AG09319 (cell line): ENCODE measurements around the gene LRBA.

Source experiments
- DNase-seq: peaks from one replicate; pipeline ENCODE4 v3.0.0-alpha.2; 2010; ENCODE audit warnings: low read depth; ENCODE audit errors: extremely low read depth
- TF ChIP-seq, protein P1 (sequence below): IDR thresholded peaks from 2 replicates; pipeline ENCODE4 v1.5.1; 2011; ENCODE audit warnings: low read depth, mild to moderate bottlenecking, inconsistent platforms, low read length, moderate library complexity

Gene LRBA

DNA sequence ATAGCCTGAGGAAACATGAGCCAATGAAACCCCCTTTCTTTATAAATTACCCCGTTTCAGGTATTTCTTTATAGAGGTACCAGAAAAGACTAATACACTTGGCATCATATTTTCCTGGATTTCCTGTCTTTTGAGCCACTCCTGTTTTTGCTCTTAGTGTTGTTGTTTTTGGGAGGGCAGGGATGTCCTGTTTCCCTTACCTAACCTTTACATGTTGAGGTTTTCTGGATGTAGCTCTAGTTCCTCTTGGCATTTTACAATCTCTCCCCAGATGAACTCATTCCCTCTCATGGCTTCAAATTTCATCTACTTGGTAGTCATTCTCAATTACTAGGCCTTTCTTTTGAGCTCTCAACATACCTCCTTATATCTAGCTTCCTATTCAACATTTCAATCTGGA is 537.2 kb downstream of the LRBA start:
- no peak for DNase-seq
- TF ChIP-seq, protein P1, sequence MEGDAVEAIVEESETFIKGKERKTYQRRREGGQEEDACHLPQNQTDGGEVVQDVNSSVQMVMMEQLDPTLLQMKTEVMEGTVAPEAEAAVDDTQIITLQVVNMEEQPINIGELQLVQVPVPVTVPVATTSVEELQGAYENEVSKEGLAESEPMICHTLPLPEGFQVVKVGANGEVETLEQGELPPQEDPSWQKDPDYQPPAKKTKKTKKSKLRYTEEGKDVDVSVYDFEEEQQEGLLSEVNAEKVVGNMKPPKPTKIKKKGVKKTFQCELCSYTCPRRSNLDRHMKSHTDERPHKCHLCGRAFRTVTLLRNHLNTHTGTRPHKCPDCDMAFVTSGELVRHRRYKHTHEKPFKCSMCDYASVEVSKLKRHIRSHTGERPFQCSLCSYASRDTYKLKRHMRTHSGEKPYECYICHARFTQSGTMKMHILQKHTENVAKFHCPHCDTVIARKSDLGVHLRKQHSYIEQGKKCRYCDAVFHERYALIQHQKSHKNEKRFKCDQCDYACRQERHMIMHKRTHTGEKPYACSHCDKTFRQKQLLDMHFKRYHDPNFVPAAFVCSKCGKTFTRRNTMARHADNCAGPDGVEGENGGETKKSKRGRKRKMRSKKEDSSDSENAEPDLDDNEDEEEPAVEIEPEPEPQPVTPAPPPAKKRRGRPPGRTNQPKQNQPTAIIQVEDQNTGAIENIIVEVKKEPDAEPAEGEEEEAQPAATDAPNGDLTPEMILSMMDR: no peak

GRCh38 chr4:150476776-150477175 is 538.3 kb downstream of the LRBA start:
- DNase-seq: no peak
- TF ChIP-seq, protein P1: no peak

GRCh38 chr4:150475763-150476162 is 539.3 kb downstream of the LRBA start:
- no peak for DNase-seq
- TF ChIP-seq, protein P1: no peak

GRCh38 chr4:150464523-150464922 is 550.6 kb downstream of the LRBA start:
- TF ChIP-seq, protein P1: no peak
- no peak for DNase-seq

DNA sequence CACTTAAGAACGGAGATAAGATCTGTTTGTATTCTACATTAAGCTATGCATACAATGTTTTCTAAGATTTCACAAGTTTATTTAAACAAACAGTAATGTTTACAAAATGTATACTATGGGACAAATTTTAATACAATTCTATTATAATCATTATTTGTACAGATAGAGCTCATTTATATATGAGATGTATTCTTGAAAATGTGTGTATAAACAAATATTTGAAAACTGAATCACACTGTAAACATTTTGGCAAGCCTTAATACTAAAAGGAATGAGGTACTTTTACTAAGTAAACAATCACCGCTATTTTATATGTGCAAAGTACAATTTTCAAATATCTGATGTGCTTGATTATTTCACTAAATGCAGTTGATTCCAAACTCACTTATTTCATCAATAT is 552.3 kb downstream of the LRBA start:
- DNase-seq: no peak
- TF ChIP-seq, protein P1: no peak

- no peak for DNase-seq
- TF ChIP-seq, protein P1: no peak
Observed at GRCh38 chr4:150461957-150462356, 553.1 kb downstream of the LRBA start.

DNA sequence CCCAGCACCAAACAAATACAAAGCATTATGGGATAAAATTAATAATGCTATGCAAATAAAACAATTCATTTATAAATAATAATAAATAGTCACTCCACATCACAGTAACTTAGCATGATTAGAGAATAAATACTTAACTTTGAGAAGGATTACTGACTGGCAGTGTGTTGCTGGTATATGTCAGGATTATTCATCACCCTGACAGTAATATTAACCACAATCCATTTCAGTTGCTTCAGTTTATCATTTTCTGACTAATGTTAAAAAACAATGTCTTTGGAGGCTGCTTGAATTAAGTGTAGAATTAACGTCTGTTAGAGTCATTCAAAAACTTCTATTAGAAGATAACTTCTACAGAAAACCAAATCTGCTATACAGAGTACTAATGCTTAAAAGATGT is 557.3 kb downstream of the LRBA start:
- TF ChIP-seq, protein P1: no peak
- no peak for DNase-seq

- DNase-seq: no peak
- TF ChIP-seq, protein P1: no peak
Observed at GRCh38 chr4:150451883-150452282, 563.2 kb downstream of the LRBA start.
